ENCODE data around the gene NFE2L2. TPM values are rescaled to one million over a fixed set of nuclear protein-coding genes. Genes with fewer than 3 reads are reported as not detected.

Gene NFE2L2
- total RNA-seq, 4 donors from 2014 or later = 62.0 to 115 (median 72.3) TPM

GRCh38 chr2:177306550-177306949, 42.0 kb upstream of the NFE2L2 start:
- H3K36me3 ChIP-seq = peaks cover 0 to 6% (median 4%) of the 10 kb centered on the region in 4 donors
- intact Hi-C loops (cut with DNase I) = no loop called here
- no peaks in the 10 kb centered on the region for H3K4me1 ChIP-seq
- H3K27ac ChIP-seq (replicated peaks in 1 of 4) = no peak overlapping the region
- no peaks in the 10 kb centered on the region for H3K27me3 ChIP-seq
- no peak for DNase-seq (ENCODE audit: extremely low spot score)
- 79% methylated on average over 3 of the region's 3 CpGs for WGBS
- H3K9me3 ChIP-seq = no peaks in the 10 kb centered on the region
- no peak overlapping the region for H3K4me3 ChIP-seq
- TF ChIP-seq POLR2A (IDR thresholded peaks at IDR 0.05; ENCODE audit: low read depth) = no peak
- no peak for TF ChIP-seq EP300 (IDR thresholded peaks at IDR 0.05)
- no peak for TF ChIP-seq POLR2AphosphoS5 (IDR thresholded peaks at IDR 0.05)
- TF ChIP-seq, protein P1, sequence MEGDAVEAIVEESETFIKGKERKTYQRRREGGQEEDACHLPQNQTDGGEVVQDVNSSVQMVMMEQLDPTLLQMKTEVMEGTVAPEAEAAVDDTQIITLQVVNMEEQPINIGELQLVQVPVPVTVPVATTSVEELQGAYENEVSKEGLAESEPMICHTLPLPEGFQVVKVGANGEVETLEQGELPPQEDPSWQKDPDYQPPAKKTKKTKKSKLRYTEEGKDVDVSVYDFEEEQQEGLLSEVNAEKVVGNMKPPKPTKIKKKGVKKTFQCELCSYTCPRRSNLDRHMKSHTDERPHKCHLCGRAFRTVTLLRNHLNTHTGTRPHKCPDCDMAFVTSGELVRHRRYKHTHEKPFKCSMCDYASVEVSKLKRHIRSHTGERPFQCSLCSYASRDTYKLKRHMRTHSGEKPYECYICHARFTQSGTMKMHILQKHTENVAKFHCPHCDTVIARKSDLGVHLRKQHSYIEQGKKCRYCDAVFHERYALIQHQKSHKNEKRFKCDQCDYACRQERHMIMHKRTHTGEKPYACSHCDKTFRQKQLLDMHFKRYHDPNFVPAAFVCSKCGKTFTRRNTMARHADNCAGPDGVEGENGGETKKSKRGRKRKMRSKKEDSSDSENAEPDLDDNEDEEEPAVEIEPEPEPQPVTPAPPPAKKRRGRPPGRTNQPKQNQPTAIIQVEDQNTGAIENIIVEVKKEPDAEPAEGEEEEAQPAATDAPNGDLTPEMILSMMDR (IDR thresholded peaks at IDR 0.05) = no peak

DNA sequence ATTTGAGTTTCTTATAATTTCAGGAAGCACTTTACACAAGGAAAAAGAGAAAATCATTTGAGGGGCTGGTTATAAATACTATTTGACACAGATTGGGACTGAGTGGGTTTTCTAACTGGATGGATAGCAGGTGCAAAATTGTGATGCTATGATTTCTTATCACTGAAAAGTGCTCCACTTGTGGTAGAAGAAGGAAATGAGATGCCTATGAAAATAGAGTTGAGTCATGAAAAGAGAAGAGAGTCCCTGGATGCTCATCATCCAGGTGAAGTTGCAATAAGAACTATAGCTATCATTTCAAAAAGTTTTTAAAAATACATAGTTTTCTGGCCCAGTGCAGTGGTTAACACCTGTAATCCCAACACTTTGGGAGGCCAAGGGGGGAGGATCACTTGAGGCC, 39.4 kb upstream of the NFE2L2 start:
- H3K27me3 ChIP-seq = no peaks in the 10 kb centered on the region
- H3K27ac ChIP-seq (replicated peaks in 1 of 4) = no peak overlapping the region
- no peak overlapping the region for H3K4me3 ChIP-seq
- H3K9me3 ChIP-seq = no peaks in the 10 kb centered on the region
- intact Hi-C loops (cut with DNase I) = no loop called here
- H3K36me3 ChIP-seq = peaks cover 0 to 6% (median 4%) of the 10 kb centered on the region in 4 donors
- no peaks in the 10 kb centered on the region for H3K4me1 ChIP-seq
- no peak for TF ChIP-seq EP300 (IDR thresholded peaks at IDR 0.05)
- no peak for TF ChIP-seq POLR2A (IDR thresholded peaks at IDR 0.05; ENCODE audit: low read depth)
- TF ChIP-seq, protein P1 (IDR thresholded peaks at IDR 0.05) = no peak
- no peak for TF ChIP-seq POLR2AphosphoS5 (IDR thresholded peaks at IDR 0.05)
- DNase-seq (ENCODE audit: extremely low spot score) = no peak

- 44% methylated on average over 2 of the region's 2 CpGs for WGBS
- intact Hi-C loops (cut with DNase I) = no loop called here
- Histone ChIP-seq H3K4me3 (no peak overlapping the region), H3K27me3 (no peaks in the 10 kb centered on the region), H3K27ac (replicated peaks in 1 of 4) (no peak overlapping the region), H3K36me3 (peaks cover 0 to 6% (median 4%) of the 10 kb centered on the region in 4 donors), H3K4me1 (no peaks in the 10 kb centered on the region), H3K9me3 (no peaks in the 10 kb centered on the region)
- TF ChIP-seq POLR2A (IDR thresholded peaks at IDR 0.05; ENCODE audit: low read depth) (no peak), EP300 (IDR thresholded peaks at IDR 0.05) (no peak), POLR2AphosphoS5 (IDR thresholded peaks at IDR 0.05) (no peak)
- TF ChIP-seq, protein P1 (IDR thresholded peaks at IDR 0.05) = no peak
- no peak for DNase-seq (ENCODE audit: extremely low spot score)
Measured at GRCh38 chr2:177302552-177302951, 38.0 kb upstream of the NFE2L2 start.

GRCh38 chr2:177298191-177298590, 33.7 kb upstream of the NFE2L2 start:
- Histone ChIP-seq H3K4me3 (no peak overlapping the region), H3K27me3 (no peaks in the 10 kb centered on the region), H3K27ac (replicated peaks in 1 of 4) (no peak overlapping the region), H3K4me1 (peaks cover 10 to 15% (median 15%) of the 10 kb centered on the region in 4 donors), H3K36me3 (peaks cover 0 to 6% (median 4%) of the 10 kb centered on the region in 4 donors), H3K9me3 (no peaks in the 10 kb centered on the region)
- no peak for DNase-seq (ENCODE audit: extremely low spot score)
- 81% methylated on average over 6 of the region's 6 CpGs for WGBS
- intact Hi-C loops (cut with DNase I) = loop anchor here (5.0 to 10.0 kb wide), 2 partner anchors 34 to 133 kb away; no protein-coding TSS in a partner anchor
- TF ChIP-seq EP300 (IDR thresholded peaks at IDR 0.05) (no peak), POLR2AphosphoS5 (IDR thresholded peaks at IDR 0.05) (no peak), POLR2A (IDR thresholded peaks at IDR 0.05; ENCODE audit: low read depth) (no peak)
- TF ChIP-seq, protein P1 (IDR thresholded peaks at IDR 0.05) = no peak

DNA sequence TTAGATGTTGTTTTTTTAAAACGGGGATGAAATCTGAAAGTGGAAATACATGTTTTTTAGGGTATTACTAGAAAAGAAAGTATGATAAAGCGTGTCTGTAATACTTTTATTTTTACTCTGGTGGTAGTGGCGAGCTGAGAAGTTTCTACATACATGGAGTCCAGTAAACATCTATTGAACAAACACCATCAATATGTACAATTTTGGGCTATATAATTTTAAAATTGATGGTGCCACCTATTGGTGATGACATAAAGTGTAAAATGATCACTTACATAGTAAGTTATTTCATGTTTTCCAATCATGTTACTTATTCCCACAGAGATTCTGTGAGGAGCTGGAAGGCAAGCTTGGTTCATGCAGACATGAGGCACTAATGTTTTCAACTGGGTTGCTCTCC, 31.5 kb upstream of the NFE2L2 start:
- TF ChIP-seq, protein P1 (IDR thresholded peaks at IDR 0.05) = peak in 2 of 3 experiments; percentile 42 to 47
- no peak for TF ChIP-seq POLR2AphosphoS5 (IDR thresholded peaks at IDR 0.05)
- Histone ChIP-seq H3K4me1 (peaks cover 10 to 15% (median 15%) of the 10 kb centered on the region in 4 donors), H3K36me3 (no peaks in the 10 kb centered on the region), H3K9me3 (no peaks in the 10 kb centered on the region), H3K27me3 (no peaks in the 10 kb centered on the region), H3K4me3 (no peak overlapping the region), H3K27ac (replicated peaks in 1 of 4) (peak overlapping the region; percentile 58 to 74 (median 60))
- DNase-seq (ENCODE audit: extremely low spot score) = no peak
- intact Hi-C loops (cut with DNase I) = loop anchor here (5.0 to 10.0 kb wide), 2 partner anchors 36 to 131 kb away; no protein-coding TSS in a partner anchor
- 55% methylated on average over 3 of the region's 3 CpGs for WGBS

Measured in esophagus muscularis mucosa (tissue), 4 donors.